ENCODE measurements around the gene TET1. TPM values are rescaled to one million over a fixed set of nuclear protein-coding genes. Genes with fewer than 3 reads are reported as not detected.
"Not testable (repeated sequence)": the region's sequence is repeated elsewhere in the genome, so short reads cannot be mapped to it uniquely, and the experiment has no call there.

TET1 gene
- total RNA-seq, 1 donor from 2014 or later, result 3.1 TPM

- no peak for DNase-seq (ENCODE audit: low read depth)
Observed at GRCh38 chr10:68564712-68565111, 4.6 kb downstream of the TET1 start.

- DNase-seq (ENCODE audit: low read depth), result no peak
Observed at GRCh38 chr10:68565658-68566057, 5.5 kb downstream of the TET1 start.

- no peak for DNase-seq (ENCODE audit: low read depth)
Observed at GRCh38 chr10:68566351-68566750, 6.2 kb downstream of the TET1 start.

GRCh38 chr10:68566955-68567354 is 6.8 kb downstream of the TET1 start:
- no peak for DNase-seq (ENCODE audit: low read depth)

- DNase-seq (ENCODE audit: low read depth), result no peak
Observed at GRCh38 chr10:68572151-68572550, 12.0 kb downstream of the TET1 start.

- DNase-seq (ENCODE audit: low read depth), result no peak
Observed at GRCh38 chr10:68574051-68574450, 13.9 kb downstream of the TET1 start.

- DNase-seq (ENCODE audit: low read depth), result no peak
Observed at GRCh38 chr10:68576118-68576517, 16.0 kb downstream of the TET1 start.

GRCh38 chr10:68578974-68579373 is 18.8 kb downstream of the TET1 start:
- no peak for DNase-seq (ENCODE audit: low read depth)

GRCh38 chr10:68584187-68584586 is 24.1 kb downstream of the TET1 start:
- not testable (repeated sequence) for DNase-seq (ENCODE audit: low read depth)

- no peak for DNase-seq (ENCODE audit: low read depth)
Observed at GRCh38 chr10:68586606-68587305, 26.6 kb downstream of the TET1 start.

- DNase-seq (ENCODE audit: low read depth), result peak; percentile 81
Observed at GRCh38 chr10:68594405-68594804, 34.3 kb downstream of the TET1 start.

- DNase-seq (ENCODE audit: low read depth), result no peak
Observed at GRCh38 chr10:68595513-68595912, 35.4 kb downstream of the TET1 start.

- DNase-seq (ENCODE audit: low read depth), result no peak
Observed at GRCh38 chr10:68597407-68597806, 37.3 kb downstream of the TET1 start.

- DNase-seq (ENCODE audit: low read depth), result peak; percentile 15
Observed at GRCh38 chr10:68598978-68599770, 39.0 kb downstream of the TET1 start.

GRCh38 chr10:68599771-68600040 is 39.6 kb downstream of the TET1 start:
- DNase-seq (ENCODE audit: low read depth), result no peak

GRCh38 chr10:68600041-68600778 is 40.1 kb downstream of the TET1 start:
- peak; percentile 77 for DNase-seq (ENCODE audit: low read depth)

GRCh38 chr10:68601501-68602265 is 41.5 kb downstream of the TET1 start:
- DNase-seq (ENCODE audit: low read depth), result no peak

- no peak for DNase-seq (ENCODE audit: low read depth)
Observed at GRCh38 chr10:68602434-68602833, 42.3 kb downstream of the TET1 start.

GRCh38 chr10:68603766-68604165 is 43.6 kb downstream of the TET1 start:
- no peak for DNase-seq (ENCODE audit: low read depth)

- DNase-seq (ENCODE audit: low read depth), result peak; percentile 57
Observed at GRCh38 chr10:68604441-68604840, 44.3 kb downstream of the TET1 start.

- no peak for DNase-seq (ENCODE audit: low read depth)
Observed at GRCh38 chr10:68606918-68607317, 46.8 kb downstream of the TET1 start.

- not testable (repeated sequence) for DNase-seq (ENCODE audit: low read depth)
Observed at GRCh38 chr10:68610023-68610422, 49.9 kb downstream of the TET1 start.
